Neuronal stem cell (in vitro differentiated cells): Measurements from ENCODE around the gene ZNF835.

Experiments
- DNase-seq: peaks from one replicate; pipeline ENCODE4 v3.0.0-alpha.2; 2013; ENCODE audit warnings: low spot score
- H2AFZ ChIP-seq: one replicate; pipeline ENCODE4 v1.6.1; 2013; ENCODE audit warnings: mild to moderate bottlenecking, low read length, inconsistent platforms
- H2AK5ac ChIP-seq: 2 replicates; pipeline ENCODE4 v1.6.1; 2013; ENCODE audit warnings: low read depth, mild to moderate bottlenecking, inconsistent platforms, low read length, moderate library complexity, mixed read lengths
- H2BK120ac ChIP-seq: 2 replicates; pipeline ENCODE4 v1.6.1; 2013; ENCODE audit warnings: low read depth, mild to moderate bottlenecking, inconsistent platforms, low read length, moderate library complexity, mixed read lengths
- H2BK12ac ChIP-seq: one replicate; pipeline ENCODE4 v1.6.1; 2013; ENCODE audit warnings: low read length, inconsistent platforms
- H2BK15ac ChIP-seq: 2 replicates; pipeline ENCODE4 v1.6.1; 2013; ENCODE audit warnings: mild to moderate bottlenecking, low read length, inconsistent platforms, mixed read lengths
- H2BK5ac ChIP-seq: one replicate; pipeline ENCODE4 v1.6.1; 2013; ENCODE audit warnings: inconsistent platforms, mild to moderate bottlenecking, low read length, moderate library complexity
- H3K14ac ChIP-seq: one replicate; pipeline ENCODE4 v1.6.1; 2013; ENCODE audit warnings: low read length, inconsistent platforms
- H3K18ac ChIP-seq: 2 replicates; pipeline ENCODE4 v1.6.1; 2013; ENCODE audit warnings: low read length, inconsistent platforms
- H3K23ac ChIP-seq: 2 replicates; pipeline ENCODE4 v1.6.1; 2013; ENCODE audit warnings: low read depth, mild to moderate bottlenecking, mixed read lengths, low read length, inconsistent platforms; ENCODE audit not compliant: poor library complexity
- H3K27ac ChIP-seq: replicated peaks from 3 replicates; pipeline ENCODE4 v1.5.1; 2013; ENCODE audit warnings: low read length, inconsistent platforms
- H3K27me3 ChIP-seq, 3 experiments: 2 replicates each; pipeline ENCODE4 v1.6.1; 2013; ENCODE audit warnings: low read length in 3 of 3, mild to moderate bottlenecking in 2 of 3, inconsistent platforms in 1 of 3, low read depth in 1 of 3, mixed read lengths in 1 of 3, moderate library complexity in 1 of 3; ENCODE audit not compliant: control insufficient read depth in 3 of 3, insufficient read depth in 3 of 3
- H3K36me3 ChIP-seq, 2 donors: replicated peaks in 1 of 2; 2 replicates each; pipeline ENCODE4 v1.6.1; 2013; ENCODE audit warnings: low read length in 2 of 2; ENCODE audit not compliant: control insufficient read depth in 2 of 2, insufficient read depth in 2 of 2
- H3K4ac ChIP-seq: 2 replicates; pipeline ENCODE4 v1.6.1; 2013; ENCODE audit warnings: inconsistent platforms, mild to moderate bottlenecking, low read length, moderate library complexity
- H3K4me1 ChIP-seq, 2 donors: 1 replicate in 1 of 2; 2 replicates in 1 of 2; pipeline ENCODE4 v1.6.1; 2013; ENCODE audit warnings: low read length in 2 of 2, low read depth in 1 of 2; ENCODE audit not compliant: control insufficient read depth in 2 of 2, insufficient read depth in 1 of 2
- H3K4me2 ChIP-seq: one replicate; pipeline ENCODE4 v1.6.1; 2013; ENCODE audit warnings: mild to moderate bottlenecking, low read length, inconsistent platforms; ENCODE audit not compliant: insufficient read depth, poor library complexity, severe bottlenecking
- H3K4me3 ChIP-seq, 2 donors: 2 replicates each; pipeline ENCODE4 v1.5.1; 2013; ENCODE audit warnings: low read length in 2 of 2, mild to moderate bottlenecking in 2 of 2, inconsistent platforms in 1 of 2, moderate library complexity in 1 of 2
- H3K79me1 ChIP-seq: one replicate; pipeline ENCODE4 v1.6.1; 2013; ENCODE audit warnings: low read depth, mild to moderate bottlenecking, inconsistent platforms, low read length, moderate library complexity
- H3K9ac ChIP-seq: one replicate; pipeline ENCODE4 v1.6.1; 2013; ENCODE audit warnings: mild to moderate bottlenecking, low read depth, low read length, inconsistent platforms; ENCODE audit not compliant: poor library complexity
- H3K9me3 ChIP-seq, 2 donors: replicated peaks in 1 of 2; 2 replicates each; pipeline versions ENCODE3 to v1.6.1; 2013; ENCODE audit warnings: low read length in 2 of 2, mild to moderate bottlenecking in 2 of 2, inconsistent platforms in 1 of 2, low read depth in 1 of 2, mixed read lengths in 1 of 2, moderate library complexity in 1 of 2; ENCODE audit not compliant: control insufficient read depth in 2 of 2, insufficient read depth in 1 of 2
- H4K8ac ChIP-seq: one replicate; pipeline ENCODE4 v1.6.1; 2013; ENCODE audit warnings: low read depth, mild to moderate bottlenecking, inconsistent platforms, low read length, moderate library complexity
- H4K91ac ChIP-seq: one replicate; pipeline ENCODE4 v1.6.1; 2013; ENCODE audit warnings: low read length, low read depth, mild to moderate bottlenecking, inconsistent platforms; ENCODE audit not compliant: poor library complexity
- WGBS, 2 donors: extraction: QIAGEN DNeasy Blood & Tissue Kit; methylation state at CpG; one replicate each; pipeline ENCODE4 v1.1.7; 2013; ENCODE audit warnings: missing lambda C conversion rate in 2 of 2, mixed read lengths in 1 of 2; ENCODE audit not compliant: insufficient read length in 2 of 2, insufficient replicate concordance in 1 of 2; ENCODE audit errors: extremely low coverage in 2 of 2; 5-methylcytosine and 5-hydroxymethylcytosine counted together

The ZNF835 gene

DNA sequence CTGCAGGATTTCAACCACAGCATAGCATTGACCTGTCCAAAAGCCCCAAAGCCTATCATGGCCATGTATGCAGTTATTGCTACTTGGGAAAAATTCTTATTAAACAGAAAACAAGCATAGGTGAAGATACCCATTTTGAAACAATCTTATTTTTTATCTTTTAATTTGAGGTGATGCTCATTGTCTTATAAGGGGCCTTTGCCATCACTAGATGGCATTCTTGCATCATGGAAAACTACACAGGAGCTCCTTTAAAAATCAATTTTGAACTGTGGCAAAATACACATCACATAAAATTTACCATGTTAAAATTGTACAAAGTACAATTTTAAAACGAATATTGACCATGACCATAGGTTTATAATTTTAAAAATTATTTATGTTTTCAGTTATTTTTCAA lies 38.9 kb upstream of the ZNF835 start:
- H2BK120ac ChIP-seq: no peak overlapping the region
- no peak overlapping the region for H4K91ac ChIP-seq
- H3K36me3 ChIP-seq: no peaks in the 10 kb centered on the region
- no peaks in the 10 kb centered on the region for H3K79me1 ChIP-seq
- no peak overlapping the region for H2AFZ ChIP-seq
- H3K27ac ChIP-seq: no peak overlapping the region
- no peak overlapping the region for H3K23ac ChIP-seq
- no peak overlapping the region for H3K18ac ChIP-seq
- H3K27me3 ChIP-seq: no peaks in the 10 kb centered on the region
- no peak overlapping the region for H3K14ac ChIP-seq
- H3K4me2 ChIP-seq: no peak overlapping the region
- H3K4me1 ChIP-seq: peaks cover 3 to 24% of the 10 kb centered on the region in 2 donors
- H4K8ac ChIP-seq: no peak overlapping the region
- H2AK5ac ChIP-seq: no peak overlapping the region
- no CpG with 5 or more reads among the region's 1 CpG for WGBS, 2 donors
- H2BK15ac ChIP-seq: no peak overlapping the region
- H3K4me3 ChIP-seq: no peak overlapping the region
- peaks cover 2 to 8% of the 10 kb centered on the region in 2 donors for H3K9me3 ChIP-seq
- H3K9ac ChIP-seq: no peak overlapping the region
- no peak for DNase-seq
- no peak overlapping the region for H2BK5ac ChIP-seq
- no peak overlapping the region for H3K4ac ChIP-seq
- H2BK12ac ChIP-seq: no peak overlapping the region

- Histone ChIP-seq H3K36me3 (no peaks in the 10 kb centered on the region), H3K9me3 (peaks cover 4 to 8% of the 10 kb centered on the region in 2 donors), H2BK12ac (no peak overlapping the region), H4K91ac (no peak overlapping the region), H3K4me2 (no peak overlapping the region), H3K4me1 (peaks cover 3 to 16% of the 10 kb centered on the region in 2 donors), H3K27ac (no peak overlapping the region), H2BK120ac (no peak overlapping the region), H3K4me3 (no peak overlapping the region), H3K79me1 (no peaks in the 10 kb centered on the region), H2BK5ac (no peak overlapping the region), H3K18ac (no peak overlapping the region), H3K4ac (no peak overlapping the region), H2AK5ac (no peak overlapping the region), H3K14ac (no peak overlapping the region), H3K23ac (no peak overlapping the region), H2BK15ac (no peak overlapping the region), H3K27me3 (no peaks in the 10 kb centered on the region), H3K9ac (no peak overlapping the region), H2AFZ (no peak overlapping the region), H4K8ac (no peak overlapping the region)
- WGBS, 2 donors: no CpG with 5 or more reads among the region's 3 CpGs
- DNase-seq: no peak
These were observed 36.3 kb upstream of the ZNF835 start for GRCh38 chr19:56707821-56708220.

GRCh38 chr19:56705939-56706338 lies 34.4 kb upstream of the ZNF835 start:
- Histone ChIP-seq H2BK120ac (no peak overlapping the region), H3K4me2 (no peak overlapping the region), H3K4me3 (no peak overlapping the region), H3K23ac (no peak overlapping the region), H2BK12ac (no peak overlapping the region), H3K4me1 (peaks cover 0 to 5% of the 10 kb centered on the region in 2 donors), H4K91ac (no peak overlapping the region), H3K27ac (no peak overlapping the region), H3K14ac (no peak overlapping the region), H2BK5ac (no peak overlapping the region), H2AFZ (no peak overlapping the region), H3K18ac (no peak overlapping the region), H3K4ac (no peak overlapping the region), H2AK5ac (no peak overlapping the region), H2BK15ac (no peak overlapping the region), H3K27me3 (no peaks in the 10 kb centered on the region), H3K9me3 (peaks cover 3 to 4% of the 10 kb centered on the region in 2 donors), H4K8ac (no peak overlapping the region), H3K36me3 (no peaks in the 10 kb centered on the region), H3K79me1 (no peaks in the 10 kb centered on the region), H3K9ac (no peak overlapping the region)
- no CpG with 5 or more reads among the region's 1 CpG for WGBS, 2 donors
- no peak for DNase-seq

- Histone ChIP-seq H3K9ac (no peak overlapping the region), H3K4me1 (peaks cover 0 to 13% of the 10 kb centered on the region in 2 donors), H2AK5ac (no peak overlapping the region), H3K4ac (no peak overlapping the region), H2BK120ac (no peak overlapping the region), H3K18ac (no peak overlapping the region), H2AFZ (no peak overlapping the region), H3K27me3 (no peaks in the 10 kb centered on the region), H3K4me2 (no peak overlapping the region), H4K91ac (no peak overlapping the region), H4K8ac (no peak overlapping the region), H2BK15ac (no peak overlapping the region), H3K14ac (no peak overlapping the region), H3K27ac (no peak overlapping the region), H3K23ac (no peak overlapping the region), H2BK5ac (no peak overlapping the region), H3K9me3 (peaks cover 0 to 12% of the 10 kb centered on the region in 2 donors), H2BK12ac (no peak overlapping the region), H3K36me3 (no peaks in the 10 kb centered on the region), H3K4me3 (no peak overlapping the region), H3K79me1 (no peaks in the 10 kb centered on the region)
- WGBS, 2 donors: no CpG with 5 or more reads among the region's 1 CpG
- no peak for DNase-seq
These were observed 30.3 kb upstream of the ZNF835 start for GRCh38 chr19:56701895-56702294.
